ENCODE data around the gene PALM.

PALM gene

GRCh38 chr19:703329-703650 is 5.4 kb upstream of the PALM start:
- Histone ChIP-seq H3K9me3 (peaks cover 0 to 7% (median 0%) of the 10 kb centered on the region in 3 donors), H3K36me3 (no peaks in the 10 kb centered on the region), H3K27me3 (peaks cover 0 to 84% of the 10 kb centered on the region in 2 donors), H3K27ac (no peak overlapping the region), H3K4me1 (peaks cover 0 to 15% (median 0%) of the 10 kb centered on the region in 4 donors), H3K4me3 (no peak overlapping the region)
- no peak for DNase-seq
- no peak for TF ChIP-seq CTCF (IDR thresholded peaks at IDR 0.05)
- intact Hi-C loops (cut with DNase I; ENCODE audit: low total_unique reads) = no loop called here

- Histone ChIP-seq H3K9me3 (peaks cover 0 to 7% (median 0%) of the 10 kb centered on the region in 3 donors), H3K36me3 (no peaks in the 10 kb centered on the region), H3K4me3 (no peak overlapping the region), H3K4me1 (peaks cover 0 to 18% (median 0%) of the 10 kb centered on the region in 4 donors), H3K27ac (no peak overlapping the region), H3K27me3 (peaks cover 0 to 84% of the 10 kb centered on the region in 2 donors)
- intact Hi-C loops (cut with DNase I; ENCODE audit: low total_unique reads) = no loop called here
- TF ChIP-seq CTCF (IDR thresholded peaks at IDR 0.05) = no peak
- DNase-seq = peak in 1 of 2 donors; percentile 72
Measured at GRCh38 chr19:703651-704446, 4.9 kb upstream of the PALM start.

- intact Hi-C loops (cut with DNase I; ENCODE audit: low total_unique reads) = no loop called here
- H3K4me3 ChIP-seq = no peak overlapping the region
- no peak for TF ChIP-seq CTCF (IDR thresholded peaks at IDR 0.05)
Measured at GRCh38 chr19:704447-704741, 4.3 kb upstream of the PALM start.

GRCh38 chr19:709196-709964 is 645 bp downstream of the PALM start:
- no peak for DNase-seq
- H3K4me3 ChIP-seq = peak overlapping the region; percentile 51 to 57
- intact Hi-C loops (cut with DNase I; ENCODE audit: low total_unique reads) = no loop called here
- H3K27ac ChIP-seq = peak overlapping the region; percentile 56 to 57
- H3K9me3 ChIP-seq = peaks cover 0 to 7% (median 0%) of the 10 kb centered on the region in 3 donors
- H3K27me3 ChIP-seq = peaks cover 0 to 63% of the 10 kb centered on the region in 2 donors
- H3K36me3 ChIP-seq = no peaks in the 10 kb centered on the region
- TF ChIP-seq CTCF (IDR thresholded peaks at IDR 0.05) = no peak
- peaks cover 0 to 16% (median 0%) of the 10 kb centered on the region in 4 donors for H3K4me1 ChIP-seq

More at GRCh38 chr19:704447-704741, 4.3 kb upstream of the PALM start:
- H3K9me3 ChIP-seq = peaks cover 0 to 7% (median 0%) of the 10 kb centered on the region in 3 donors
- H3K27me3 ChIP-seq = peaks cover 0 to 83% of the 10 kb centered on the region in 2 donors
- no peak overlapping the region for H3K27ac ChIP-seq
- no peak for DNase-seq
- H3K4me1 ChIP-seq = peaks cover 0 to 23% (median 0%) of the 10 kb centered on the region in 4 donors
- H3K36me3 ChIP-seq = no peaks in the 10 kb centered on the region

- H3K36me3 ChIP-seq = peaks cover 0 to 2% (median 0%) of the 10 kb centered on the region in 3 donors
- peak overlapping the region; percentile 51 to 57 for H3K4me3 ChIP-seq
- DNase-seq = peak in 1 of 2 donors; percentile 48
- peak overlapping the region; percentile 56 to 57 for H3K27ac ChIP-seq
- no peak for TF ChIP-seq CTCF (IDR thresholded peaks at IDR 0.05)
- intact Hi-C loops (cut with DNase I; ENCODE audit: low total_unique reads) = no loop called here
- H3K9me3 ChIP-seq = peaks cover 0 to 9% (median 0%) of the 10 kb centered on the region in 3 donors
- H3K27me3 ChIP-seq = peaks cover 0 to 61% of the 10 kb centered on the region in 2 donors
- H3K4me1 ChIP-seq = peaks cover 0 to 15% (median 0%) of the 10 kb centered on the region in 4 donors
Measured at GRCh38 chr19:709965-710571, 1.3 kb downstream of the PALM start.
